K562 (cell line): Measurements from ENCODE around the gene SNX20. TPM values are rescaled to one million over a fixed set of nuclear protein-coding genes. Genes with fewer than 3 reads are reported as not detected.

Experiments used
- ATAC-seq: fragments of 200-7000 bp; cut with Tn5 transposase; 3 replicates; pipeline ENCODE4 v1.9.1; 2020; ENCODE audit warnings: moderate library complexity
- BruUV-seq: library from RNA; stranded (reverse); fragments of 400-500 nt; replicated peaks from 2 replicates; lab custom pipeline; 2021; lab: Mats Ljungman, UMichigan
- CTCF ChIA-PET: fragments of 300-600 bp; formaldehyde crosslinking; extraction: SDS; loops from one replicate; lab custom pipeline; 2021; ENCODE audit warnings: low intra/inter-chr PET ratio; lab: Yijun Ruan, JAX
- POLR2A ChIA-PET: fragments of 300-600, 350-650 bp; sonication (Branson Sonifier 250); formaldehyde crosslinking; extraction: SDS; loops from one replicate; lab custom pipeline; 2021; ENCODE audit warnings: antibody characterized with exemption, inconsistent platforms; lab: Yijun Ruan, JAX
- DNase-seq, 4 experiments: peaks; one replicate each; pipeline versions ENCODE4 v3.0.0 to v3.0.0-alpha.2; 2011 to 2018; ENCODE audit warnings: low spot score in 3 of 4, mixed read lengths in 3 of 4; ENCODE audit errors: extremely low read depth in 1 of 4
- FAIRE-seq: peaks from 2 replicates; lab custom pipeline; 2011; peaks lifted over from hg19 to GRCh38; lab: Jason Lieb, UNC
- H2AFZ ChIP-seq: 2 replicates; pipeline ENCODE4 v1.6.0; 2011; ENCODE audit warnings: low read depth, low read length, control low read depth, inconsistent platforms
- H3K27ac ChIP-seq: fragments of 200-600 bp; 3 replicates; pipeline ENCODE4 v1.8.0; 2011; ENCODE audit warnings: low read depth, mild to moderate bottlenecking, control low read depth, inconsistent platforms, low read length, moderate library complexity, mixed read lengths; ENCODE audit errors: extremely low read depth
- H3K27me3 ChIP-seq, 2 experiments: fragments of 300-600 bp in 1 of 2; 2 replicates in 1 of 2; 3 replicates in 1 of 2; pipeline versions ENCODE4 v1.6.0 to v1.8.0; 2011; ENCODE audit warnings: inconsistent platforms in 2 of 2, low read length in 2 of 2, mild to moderate bottlenecking in 1 of 2, mixed read lengths in 1 of 2, moderate library complexity in 1 of 2; ENCODE audit not compliant: control insufficient read depth in 2 of 2, insufficient read depth in 2 of 2
- H3K36me3 ChIP-seq: fragments of 300-600 bp; 3 replicates; pipeline ENCODE4 v1.8.0; 2011; ENCODE audit warnings: mild to moderate bottlenecking, low read length, inconsistent platforms; ENCODE audit not compliant: control insufficient read depth, insufficient read depth
- H3K4me1 ChIP-seq, 2 experiments: fragments of 200-600 bp in 1 of 2; replicated peaks in 1 of 2; 2 replicates in 1 of 2; 3 replicates in 1 of 2; pipeline versions ENCODE4 v1.5.1 to v1.8.0; 2011; ENCODE audit warnings: inconsistent platforms in 2 of 2, low read length in 2 of 2, mild to moderate bottlenecking in 1 of 2, mixed read lengths in 1 of 2, moderate library complexity in 1 of 2; ENCODE audit not compliant: control insufficient read depth in 2 of 2, insufficient read depth in 2 of 2
- H3K4me2 ChIP-seq: 2 replicates; pipeline ENCODE4 v1.6.1; 2011; ENCODE audit warnings: low read length, control low read depth, inconsistent platforms, mixed read lengths; ENCODE audit not compliant: insufficient read depth
- H3K4me3 ChIP-seq: fragments of 200-600 bp; sonication (generic), shearing (Covaris generic); 2 replicates; pipeline ENCODE4 v1.5.1; 2016; ENCODE audit warnings: control low read depth, inconsistent platforms
- H3K79me2 ChIP-seq: fragments of 200-600 bp; 3 replicates; pipeline ENCODE4 v1.8.0; 2011; ENCODE audit warnings: low read length, inconsistent platforms; ENCODE audit not compliant: control insufficient read depth, insufficient read depth
- H3K9ac ChIP-seq, 2 experiments: 2 replicates each; pipeline versions ENCODE4 v1.6.0 to v1.6.1; 2011; ENCODE audit warnings: low read depth in 2 of 2, low read length in 2 of 2, control low read depth in 1 of 2, inconsistent platforms in 1 of 2, mild to moderate bottlenecking in 1 of 2, mixed read lengths in 1 of 2; ENCODE audit not compliant: insufficient read depth in 1 of 2
- H3K9me1 ChIP-seq: one replicate; pipeline ENCODE4 v1.6.0; 2011; ENCODE audit warnings: inconsistent platforms, mild to moderate bottlenecking, low read length, moderate library complexity; ENCODE audit not compliant: control insufficient read depth, insufficient read depth
- H3K9me3 ChIP-seq: replicated peaks from 2 replicates; pipeline ENCODE4 v1.5.1; 2011; ENCODE audit warnings: low read depth, low read length, inconsistent platforms; ENCODE audit not compliant: control insufficient read depth, insufficient read depth
- H4K20me1 ChIP-seq: replicated peaks from 2 replicates; pipeline ENCODE4 v1.6.1; 2011; ENCODE audit warnings: low read length, inconsistent platforms, mixed read lengths; ENCODE audit not compliant: control insufficient read depth, insufficient read depth
- MXI1 ChIP-seq: IDR thresholded peaks from 2 replicates; pipeline ENCODE4 v1.6.1; 2011; ENCODE audit warnings: low read depth, mild to moderate bottlenecking, improper control_type of control experiment, low read length
- PML ChIP-seq: IDR thresholded peaks from 2 replicates; pipeline ENCODE4 v1.6.1; 2012; ENCODE audit warnings: low read length, inconsistent platforms
- RAD51 ChIP-seq: fragments of 450-650 bp; IDR thresholded peaks from 2 replicates; pipeline ENCODE4 v1.7.1; 2016; ENCODE audit warnings: low read depth, mild to moderate bottlenecking, borderline replicate concordance
- ZNF695 ChIP-seq: fragments of 450-650 bp; formaldehyde crosslinking; IDR thresholded peaks from 2 replicates; pipeline ENCODE4 v1.4.0; 2020; ENCODE audit warnings: mild to moderate bottlenecking, moderate library complexity
- WGBS: fragments of 100-300 bp; shearing (Covaris generic); methylation state at CpG from one replicate; pipeline ENCODE4 v1.1.6; 2016; ENCODE audit warnings: low coverage, mixed read lengths; ENCODE audit not compliant: insufficient coverage; ENCODE audit errors: missing lambda C conversion rate; 5-methylcytosine and 5-hydroxymethylcytosine counted together
- in situ Hi-C: fragments of 300-500 bp; cut with MboI; formaldehyde crosslinking; loops from 4 replicates; pipeline ENCODE4 v1.15.0; 2018; ENCODE audit warnings: inconsistent platforms, mixed read lengths
- intact Hi-C: fragments of 100-400 bp; cut with micrococcal nuclease; formaldehyde crosslinking; loops from 2 replicates; pipeline ENCODE4 v1.14.2; 2022
- polyA plus RNA-seq, 8 experiments: library from polyadenylated mRNA; depleted of rRNA in 4 of 8; stranded (reverse) in 5 of 8; unstranded in 3 of 8; fragments of >200 nt; fragmentation: Nextera tagmentation in 2 of 8; fragmentation: Illumina TruSeq in 1 of 8; extraction: Ambion mirVana in 2 of 8; extraction: Trizol in 1 of 8; gene quantifications; 2 replicates each; pipeline versions ENCODE4 v1.2.1 to v1.2.3, GENCODE V29; 2011 to 2014; ENCODE audit warnings: inconsistent platforms in 1 of 8, missing spikeins in 1 of 8
- total RNA-seq, 7 experiments: library from RNA; depleted of rRNA in 6 of 7; stranded (reverse); fragments of >200 nt in 6 of 7; fragmentation: Illumina TruSeq in 2 of 7; extraction: Trizol in 2 of 7; gene quantifications; 2 replicates each; pipeline versions ENCODE4 v1.2.1 to v1.2.3, GENCODE V29; 2011 to 2021; ENCODE audit warnings: low replicate concordance in 1 of 7

The SNX20 gene
- total and polyA plus RNA-seq, 9 of the 15 experiments (the other 6 are each of a cell fraction or from before 2014, with no cell fraction given), result 0.04 to 0.07 TPM; not detected in 7

- DNase-seq (no peak), FAIRE-seq (no peak), ATAC-seq (no peak)
- ChIA-PET POLR2A (interaction anchor here (0.9 to 1.2 kb wide), 2 partner anchors 9 to 102 kb away, joined by 3 to 4 read pairs; no protein-coding TSS in a partner anchor), CTCF (interaction anchor here (0.6 kb wide), 2 partner anchors 669 to 811 kb away, joined by 3 read pairs; no protein-coding TSS in a partner anchor)
- no peak overlapping the region for H3K4me2 ChIP-seq
- H3K79me2 ChIP-seq, result no peaks in the 10 kb centered on the region
- H3K9ac ChIP-seq, result no peak overlapping the region
- WGBS, result under 1% methylated on average over 22 of the region's 23 CpGs
- no peak for TF ChIP-seq RAD51
- TF ChIP-seq PML, result no peak
- no peak for TF ChIP-seq ZNF695 (CRISPR knock-in tag)
- no peak for TF ChIP-seq MXI1
- peaks cover 4% of the 10 kb centered on the region; the same call in 1 of the 2 replicates for H3K9me3 ChIP-seq
- no peaks in the 10 kb centered on the region for H3K4me1 ChIP-seq
- no peaks in the 10 kb centered on the region for H3K36me3 ChIP-seq
- in situ Hi-C loops, result no loop called here
- H4K20me1 ChIP-seq, result no peaks in the 10 kb centered on the region
- H3K27me3 ChIP-seq, result peaks cover 0 to 20% of the 10 kb centered on the region in 2 experiments; a peak in 2 of 5 replicates
- BruUV-seq, result no TSS peak
- intact Hi-C loops, result no loop called here
- H2AFZ ChIP-seq, result no peak overlapping the region
- no peak overlapping the region for H3K27ac ChIP-seq
- H3K4me3 ChIP-seq, result no peak overlapping the region
- no peaks in the 10 kb centered on the region for H3K9me1 ChIP-seq
Observed at GRCh38 chr16:50675686-50676610, 5.2 kb downstream of the SNX20 start.
